ENCODE data around the gene ORMDL2.

ORMDL2 gene

GRCh38 chr12:55812088-55812487, 5.8 kb upstream of the ORMDL2 start:
- no peak overlapping the region for H3K9ac ChIP-seq (ENCODE audit: low read depth, low read length)
- H3K36me3 ChIP-seq (ENCODE audit: control insufficient read depth, insufficient read depth, low read length) = peaks cover 4% of the 10 kb centered on the region
- H3K4me1 ChIP-seq (ENCODE audit: control insufficient read depth, insufficient read depth, low read length) = peaks cover 15% of the 10 kb centered on the region
- no peaks in the 10 kb centered on the region for H3K27me3 ChIP-seq (ENCODE audit: control insufficient read depth, insufficient read depth, low read length)
- no peaks in the 10 kb centered on the region for H3K9me3 ChIP-seq (ENCODE audit: control insufficient read depth, insufficient read depth, low read length)
- H3K4me3 ChIP-seq (ENCODE audit: low read depth, low read length) = no peak overlapping the region

DNA sequence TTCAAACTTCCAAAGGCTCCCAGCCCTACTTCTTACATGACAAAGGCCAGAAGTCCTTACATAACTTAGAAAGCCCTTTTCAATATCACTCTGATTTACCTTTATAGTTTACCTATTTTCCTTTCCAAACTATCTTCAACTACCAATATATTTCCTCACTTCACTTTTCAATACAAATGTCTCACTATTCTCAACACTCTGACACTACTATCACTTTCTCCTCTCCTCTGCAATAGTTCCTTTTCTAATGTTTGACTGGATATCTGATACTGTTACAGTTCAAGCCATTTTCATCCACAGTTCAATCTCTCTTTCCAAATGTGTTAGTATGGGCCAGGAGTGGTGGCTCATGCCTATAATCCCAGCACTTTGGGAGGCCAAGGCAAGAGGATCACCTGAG, 3.6 kb upstream of the ORMDL2 start:
- Histone ChIP-seq H3K9ac (ENCODE audit: low read depth, low read length) (peak overlapping the region; percentile 6), H3K27me3 (ENCODE audit: control insufficient read depth, insufficient read depth, low read length) (no peaks in the 10 kb centered on the region), H3K4me3 (ENCODE audit: low read depth, low read length) (no peak overlapping the region), H3K4me1 (ENCODE audit: control insufficient read depth, insufficient read depth, low read length) (peaks cover 15% of the 10 kb centered on the region), H3K36me3 (ENCODE audit: control insufficient read depth, insufficient read depth, low read length) (peaks cover 2% of the 10 kb centered on the region), H3K9me3 (ENCODE audit: control insufficient read depth, insufficient read depth, low read length) (no peaks in the 10 kb centered on the region)

GRCh38 chr12:55815473-55815872, 2.4 kb upstream of the ORMDL2 start:
- no peaks in the 10 kb centered on the region for H3K9me3 ChIP-seq (ENCODE audit: control insufficient read depth, insufficient read depth, low read length)
- H3K36me3 ChIP-seq (ENCODE audit: control insufficient read depth, insufficient read depth, low read length) = peaks cover 6% of the 10 kb centered on the region
- H3K27me3 ChIP-seq (ENCODE audit: control insufficient read depth, insufficient read depth, low read length) = no peaks in the 10 kb centered on the region
- H3K9ac ChIP-seq (ENCODE audit: low read depth, low read length) = no peak overlapping the region
- peaks cover 15% of the 10 kb centered on the region for H3K4me1 ChIP-seq (ENCODE audit: control insufficient read depth, insufficient read depth, low read length)
- no peak overlapping the region for H3K4me3 ChIP-seq (ENCODE audit: low read depth, low read length)

DNA sequence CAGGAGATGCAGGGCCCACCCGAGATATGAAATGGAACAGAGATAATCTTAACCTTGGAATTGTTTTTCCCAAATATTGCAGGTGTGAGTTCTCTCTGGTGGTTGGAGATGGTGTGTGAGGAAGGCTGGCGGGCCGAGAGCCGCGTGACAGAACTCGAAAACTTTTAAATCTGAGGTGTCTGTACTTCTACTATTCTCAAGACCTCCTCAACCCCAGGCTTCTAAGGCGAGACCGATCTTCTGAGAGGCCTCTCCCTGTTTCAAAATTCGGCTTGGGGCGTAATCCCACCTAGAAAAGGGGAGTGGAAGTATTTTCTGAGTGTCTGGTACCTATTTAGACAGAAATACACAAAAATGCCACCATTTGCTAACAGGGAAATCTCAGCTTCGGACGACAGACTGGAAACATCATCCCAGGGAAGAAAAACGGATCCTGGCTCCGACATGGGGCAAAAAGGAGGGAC, 928 bp upstream of the ORMDL2 start:
- H3K4me3 ChIP-seq (ENCODE audit: low read depth, low read length) = peak overlapping the region; percentile 100
- no peaks in the 10 kb centered on the region for H3K27me3 ChIP-seq (ENCODE audit: control insufficient read depth, insufficient read depth, low read length)
- H3K36me3 ChIP-seq (ENCODE audit: control insufficient read depth, insufficient read depth, low read length) = peaks cover 6% of the 10 kb centered on the region
- H3K9ac ChIP-seq (ENCODE audit: low read depth, low read length) = peak overlapping the region; percentile 99
- no peaks in the 10 kb centered on the region for H3K9me3 ChIP-seq (ENCODE audit: control insufficient read depth, insufficient read depth, low read length)
- peaks cover 11% of the 10 kb centered on the region for H3K4me1 ChIP-seq (ENCODE audit: control insufficient read depth, insufficient read depth, low read length)

- H3K4me1 ChIP-seq (ENCODE audit: control insufficient read depth, insufficient read depth, low read length) = peaks cover 7% of the 10 kb centered on the region
- no peaks in the 10 kb centered on the region for H3K27me3 ChIP-seq (ENCODE audit: control insufficient read depth, insufficient read depth, low read length)
- peaks cover 6% of the 10 kb centered on the region for H3K36me3 ChIP-seq (ENCODE audit: control insufficient read depth, insufficient read depth, low read length)
- peak overlapping the region; percentile 70 for H3K9ac ChIP-seq (ENCODE audit: low read depth, low read length)
- no peaks in the 10 kb centered on the region for H3K9me3 ChIP-seq (ENCODE audit: control insufficient read depth, insufficient read depth, low read length)
- H3K4me3 ChIP-seq (ENCODE audit: low read depth, low read length) = peak overlapping the region; percentile 94
Observed at GRCh38 chr12:55818140-55818728, 393 bp downstream of the ORMDL2 start.

GRCh38 chr12:55818886-55819285, 1.0 kb downstream of the ORMDL2 start:
- Histone ChIP-seq H3K9ac (ENCODE audit: low read depth, low read length) (no peak overlapping the region), H3K27me3 (ENCODE audit: control insufficient read depth, insufficient read depth, low read length) (no peaks in the 10 kb centered on the region), H3K9me3 (ENCODE audit: control insufficient read depth, insufficient read depth, low read length) (no peaks in the 10 kb centered on the region), H3K4me1 (ENCODE audit: control insufficient read depth, insufficient read depth, low read length) (peaks cover 7% of the 10 kb centered on the region), H3K36me3 (ENCODE audit: control insufficient read depth, insufficient read depth, low read length) (peaks cover 6% of the 10 kb centered on the region), H3K4me3 (ENCODE audit: low read depth, low read length) (peak overlapping the region; percentile 94)

- H3K9ac ChIP-seq (ENCODE audit: low read depth, low read length) = no peak overlapping the region
- H3K9me3 ChIP-seq (ENCODE audit: control insufficient read depth, insufficient read depth, low read length) = no peaks in the 10 kb centered on the region
- peaks cover 6% of the 10 kb centered on the region for H3K36me3 ChIP-seq (ENCODE audit: control insufficient read depth, insufficient read depth, low read length)
- no peak overlapping the region for H3K4me3 ChIP-seq (ENCODE audit: low read depth, low read length)
- H3K4me1 ChIP-seq (ENCODE audit: control insufficient read depth, insufficient read depth, low read length) = peaks cover 5% of the 10 kb centered on the region
- no peaks in the 10 kb centered on the region for H3K27me3 ChIP-seq (ENCODE audit: control insufficient read depth, insufficient read depth, low read length)
Observed at GRCh38 chr12:55820679-55821078, 2.8 kb downstream of the ORMDL2 start.

- Histone ChIP-seq H3K4me3 (ENCODE audit: low read depth, low read length) (no peak overlapping the region), H3K27me3 (ENCODE audit: control insufficient read depth, insufficient read depth, low read length) (no peaks in the 10 kb centered on the region), H3K9ac (ENCODE audit: low read depth, low read length) (no peak overlapping the region), H3K9me3 (ENCODE audit: control insufficient read depth, insufficient read depth, low read length) (no peaks in the 10 kb centered on the region), H3K4me1 (ENCODE audit: control insufficient read depth, insufficient read depth, low read length) (peaks cover 2% of the 10 kb centered on the region), H3K36me3 (ENCODE audit: control insufficient read depth, insufficient read depth, low read length) (peaks cover 6% of the 10 kb centered on the region)
Observed at GRCh38 chr12:55822228-55822627, 4.4 kb downstream of the ORMDL2 start.

DNA sequence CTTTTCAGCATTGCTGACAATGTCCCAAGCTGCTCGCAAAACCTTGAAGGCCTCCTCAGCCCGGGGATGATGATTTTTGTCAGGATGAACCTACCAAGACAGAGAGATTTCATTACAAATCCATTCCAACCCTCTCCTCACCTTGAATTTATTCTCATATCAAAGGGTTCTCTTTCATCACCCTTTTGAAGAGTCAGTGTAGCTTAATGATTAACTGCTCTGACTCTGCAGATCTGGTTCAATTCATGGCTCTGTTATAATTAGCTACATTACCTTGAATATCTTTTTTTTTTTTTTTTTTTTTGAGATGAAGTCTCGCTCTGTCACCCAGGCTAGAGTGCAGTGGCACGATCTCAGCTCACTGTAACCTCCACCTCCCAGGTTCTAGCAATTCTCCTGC, 5.6 kb downstream of the ORMDL2 start:
- Histone ChIP-seq H3K9me3 (ENCODE audit: control insufficient read depth, insufficient read depth, low read length) (no peaks in the 10 kb centered on the region), H3K4me1 (ENCODE audit: control insufficient read depth, insufficient read depth, low read length) (peaks cover 9% of the 10 kb centered on the region), H3K9ac (ENCODE audit: low read depth, low read length) (no peak overlapping the region), H3K27me3 (ENCODE audit: control insufficient read depth, insufficient read depth, low read length) (no peaks in the 10 kb centered on the region), H3K4me3 (ENCODE audit: low read depth, low read length) (no peak overlapping the region), H3K36me3 (ENCODE audit: control insufficient read depth, insufficient read depth, low read length) (peaks cover 6% of the 10 kb centered on the region)

DNA sequence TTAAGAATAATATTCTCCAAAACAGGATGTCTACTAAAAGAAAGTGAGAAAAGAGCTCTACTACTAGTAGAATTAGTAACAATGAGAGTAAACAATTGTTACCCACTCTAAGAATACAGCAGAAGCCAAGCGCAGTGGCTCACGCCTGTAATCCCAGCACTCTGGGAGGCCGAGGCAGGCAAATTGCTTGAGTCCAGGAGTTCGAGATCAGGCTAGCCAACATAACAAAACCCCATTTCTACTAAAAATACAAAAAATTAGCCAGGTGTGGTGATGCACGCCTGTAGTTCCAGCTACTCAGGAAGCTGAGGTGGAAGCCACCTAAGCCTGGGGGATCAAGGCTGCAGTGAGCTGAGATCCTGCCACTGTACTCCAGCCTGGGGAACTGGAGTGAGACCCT, 6.9 kb downstream of the ORMDL2 start:
- Histone ChIP-seq H3K4me3 (ENCODE audit: low read depth, low read length) (no peak overlapping the region), H3K9ac (ENCODE audit: low read depth, low read length) (no peak overlapping the region), H3K4me1 (ENCODE audit: control insufficient read depth, insufficient read depth, low read length) (peaks cover 9% of the 10 kb centered on the region), H3K9me3 (ENCODE audit: control insufficient read depth, insufficient read depth, low read length) (no peaks in the 10 kb centered on the region), H3K27me3 (ENCODE audit: control insufficient read depth, insufficient read depth, low read length) (no peaks in the 10 kb centered on the region), H3K36me3 (ENCODE audit: control insufficient read depth, insufficient read depth, low read length) (peaks cover 6% of the 10 kb centered on the region)

DNA sequence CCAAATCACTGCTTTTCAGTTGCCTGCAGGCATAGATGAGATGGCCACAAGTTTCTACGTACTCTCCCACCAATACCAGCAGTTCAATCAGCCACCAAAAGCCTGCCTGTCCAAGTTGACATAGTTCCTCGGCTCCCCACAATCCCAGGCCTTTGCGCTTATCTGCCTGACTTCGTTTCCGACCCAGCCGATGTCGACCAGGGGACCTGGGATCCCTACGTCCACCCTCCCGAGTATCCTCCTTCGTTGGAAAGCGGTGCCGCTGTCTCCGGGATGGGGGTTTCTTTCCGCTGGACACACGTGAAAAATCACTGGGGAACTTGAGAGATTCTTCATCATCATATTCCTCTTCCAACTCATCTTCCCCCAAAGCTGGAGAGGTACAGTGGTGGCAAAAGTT, 10.0 kb downstream of the ORMDL2 start:
- Histone ChIP-seq H3K9ac (ENCODE audit: low read depth, low read length) (peak overlapping the region; percentile 38), H3K4me3 (ENCODE audit: low read depth, low read length) (peak overlapping the region; percentile 10), H3K27me3 (ENCODE audit: control insufficient read depth, insufficient read depth, low read length) (no peaks in the 10 kb centered on the region), H3K36me3 (ENCODE audit: control insufficient read depth, insufficient read depth, low read length) (no peaks in the 10 kb centered on the region), H3K4me1 (ENCODE audit: control insufficient read depth, insufficient read depth, low read length) (peaks cover 14% of the 10 kb centered on the region), H3K9me3 (ENCODE audit: control insufficient read depth, insufficient read depth, low read length) (no peaks in the 10 kb centered on the region)

- H3K9ac ChIP-seq (ENCODE audit: low read depth, low read length) = no peak overlapping the region
- no peaks in the 10 kb centered on the region for H3K36me3 ChIP-seq (ENCODE audit: control insufficient read depth, insufficient read depth, low read length)
- peaks cover 14% of the 10 kb centered on the region for H3K4me1 ChIP-seq (ENCODE audit: control insufficient read depth, insufficient read depth, low read length)
- peak overlapping the region; percentile 99 for H3K4me3 ChIP-seq (ENCODE audit: low read depth, low read length)
- no peaks in the 10 kb centered on the region for H3K27me3 ChIP-seq (ENCODE audit: control insufficient read depth, insufficient read depth, low read length)
- H3K9me3 ChIP-seq (ENCODE audit: control insufficient read depth, insufficient read depth, low read length) = no peaks in the 10 kb centered on the region
Observed at GRCh38 chr12:55828357-55828756, 10.5 kb downstream of the ORMDL2 start.

All from iPS-15b (cell line).